Activated CD8-positive, alpha-beta memory T cell treated with anti-CD3 and anti-CD28 coated beads, Interleukin-2, amount 50 U/mL, for 1 hour (primary cell): Measurements from ENCODE around the gene TENT4B.
"Not testable (repeated sequence)": the region's sequence is repeated elsewhere in the genome, so short reads cannot be mapped to it uniquely, and the experiment has no call there.

Experiments used
- DNase-seq: peaks from one replicate; pipeline ENCODE4 v3.0.0-alpha.2; 2020; ENCODE audit errors: extremely low read depth

Gene TENT4B

DNA sequence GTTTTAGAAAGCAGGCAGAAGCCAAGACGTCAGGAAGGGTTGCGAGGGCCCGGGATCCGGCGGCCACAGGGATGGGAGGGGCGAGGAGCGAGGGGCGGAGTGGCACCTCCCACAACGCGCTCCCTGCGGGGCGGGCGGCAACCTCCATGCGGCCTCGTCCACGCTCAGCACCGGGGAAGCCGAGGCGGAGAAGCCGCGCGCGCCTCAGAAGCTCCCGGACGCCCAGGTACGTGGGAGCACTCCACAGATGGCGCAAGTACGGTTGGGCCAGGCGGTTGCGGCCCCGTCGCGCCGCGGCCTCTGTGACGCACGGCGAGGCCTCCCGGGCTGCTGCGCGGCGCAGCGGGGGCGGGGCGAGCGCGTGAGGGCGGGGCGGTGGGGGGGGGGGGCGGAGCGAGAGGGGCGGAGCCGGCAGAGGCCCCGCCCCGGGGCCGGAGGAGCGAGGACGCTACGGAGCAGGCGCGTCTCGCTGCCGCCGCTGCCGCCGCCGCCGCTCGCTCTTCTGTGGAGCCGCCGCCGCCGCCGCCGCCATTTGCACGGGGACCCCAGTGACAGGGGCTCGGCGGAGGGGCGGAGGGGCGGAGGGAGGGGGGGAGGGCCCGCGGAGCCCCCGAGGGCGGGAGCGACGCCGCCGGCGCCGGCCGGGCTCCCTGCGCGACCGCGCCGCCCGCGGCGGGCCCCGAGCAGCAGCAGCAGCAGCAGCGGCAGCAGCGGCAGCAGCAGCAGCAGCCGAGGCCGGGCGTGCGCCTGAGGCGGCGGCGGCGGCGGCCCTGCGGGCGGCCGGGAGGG is at the start of gene TENT4B:
TSS of gene TENT4B (plus strand) at position 500 of the 789 bp plus-strand sequence. CDS start 316 bp downstream, outside the sequence.
- DNase-seq: peak; percentile 71

DNA sequence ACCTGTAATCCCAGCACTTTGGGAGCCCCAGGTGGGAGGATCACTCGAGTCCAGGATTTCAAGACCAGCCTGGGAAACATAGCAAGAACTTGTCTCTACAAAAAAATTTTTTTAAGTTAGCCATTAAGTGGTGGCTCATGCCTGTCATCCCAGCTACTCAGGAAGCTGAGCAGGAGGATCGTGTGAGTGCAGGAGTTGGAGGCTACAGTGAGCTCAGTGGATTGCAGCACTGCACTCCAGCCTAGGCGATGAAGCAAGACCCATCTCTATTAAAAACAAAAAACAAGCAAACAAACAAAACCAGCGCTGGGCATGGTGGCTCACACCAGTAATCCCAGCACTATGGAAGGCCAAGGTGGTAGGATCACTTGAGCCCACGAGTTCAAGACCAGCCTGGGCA is 49.3 kb upstream of the TENT4B start:
- no peak for DNase-seq

DNA sequence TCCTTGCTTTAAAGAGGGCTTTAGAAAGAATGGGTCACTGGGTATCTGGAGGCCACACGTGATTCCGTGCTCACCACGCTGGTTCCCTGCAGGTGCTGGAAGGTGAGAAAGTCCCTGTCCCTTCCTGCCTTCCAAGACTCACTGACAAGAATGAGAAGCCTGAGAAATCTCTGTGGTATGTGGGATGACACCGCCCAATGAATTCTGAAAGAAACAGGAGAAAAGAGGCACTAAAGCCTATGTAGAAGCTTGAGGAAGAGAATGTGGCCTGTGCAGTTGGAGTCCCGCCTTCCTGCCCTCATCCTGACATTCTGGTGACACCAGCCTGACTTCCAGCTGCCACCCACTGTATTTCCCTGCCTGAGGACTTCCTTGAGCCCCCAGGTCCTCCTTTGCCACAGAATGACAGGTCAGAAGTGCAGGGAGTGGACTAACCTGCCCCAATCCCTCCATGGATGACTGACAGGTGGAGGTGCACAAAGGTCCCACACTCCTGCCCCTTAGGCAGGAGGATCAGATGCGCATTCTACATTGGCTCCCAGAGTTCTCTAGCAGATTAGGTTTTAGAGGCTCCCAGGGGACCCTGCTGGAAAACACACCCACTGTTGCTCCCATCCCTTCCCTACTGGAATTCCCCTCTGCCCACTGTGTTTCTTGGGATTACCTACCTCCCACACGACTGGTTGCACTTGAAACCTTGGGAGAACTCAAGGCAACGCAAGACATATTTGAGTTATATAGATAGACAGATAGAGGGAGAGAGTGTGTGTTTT is 38.6 kb upstream of the TENT4B start:
- no peak for DNase-seq

DNA sequence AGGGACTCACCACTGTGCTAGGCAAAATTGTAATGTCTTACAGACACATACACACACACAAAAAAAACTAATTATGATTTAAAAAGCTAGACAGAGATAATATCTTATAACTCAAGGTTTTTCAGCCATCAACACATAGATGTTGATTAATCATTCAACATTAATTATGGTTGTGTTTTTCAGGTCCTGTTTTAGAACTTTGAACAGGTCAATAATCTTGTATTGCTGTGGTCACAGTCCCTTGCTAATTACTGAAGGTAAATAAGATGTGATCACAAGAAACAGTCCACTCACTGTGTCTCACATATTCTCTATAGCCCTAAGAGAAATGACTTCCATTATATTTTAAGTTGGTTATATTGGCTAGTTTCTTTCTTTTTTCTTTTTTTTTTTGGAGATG is 32.4 kb upstream of the TENT4B start:
- no peak for DNase-seq

DNA sequence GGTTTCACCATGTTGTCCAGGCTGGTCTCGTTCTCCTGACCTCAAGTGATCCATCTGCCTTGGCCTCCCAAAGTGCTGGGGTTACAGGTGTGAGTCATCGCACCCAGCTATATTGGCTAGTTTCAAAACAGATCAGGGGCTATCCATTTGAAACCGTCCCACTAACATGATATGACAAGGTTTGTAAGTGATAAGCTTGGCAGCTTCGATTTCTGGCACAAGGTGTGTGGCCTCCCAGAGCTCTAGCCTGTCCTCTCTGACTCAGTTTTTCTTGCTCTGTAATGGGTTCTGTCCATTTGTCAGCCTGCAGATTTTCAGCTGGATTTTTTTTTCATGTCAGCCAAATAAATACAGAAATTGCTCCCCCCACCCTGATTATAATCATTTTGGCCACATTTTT is 31.8 kb upstream of the TENT4B start:
- no peak for DNase-seq

DNA sequence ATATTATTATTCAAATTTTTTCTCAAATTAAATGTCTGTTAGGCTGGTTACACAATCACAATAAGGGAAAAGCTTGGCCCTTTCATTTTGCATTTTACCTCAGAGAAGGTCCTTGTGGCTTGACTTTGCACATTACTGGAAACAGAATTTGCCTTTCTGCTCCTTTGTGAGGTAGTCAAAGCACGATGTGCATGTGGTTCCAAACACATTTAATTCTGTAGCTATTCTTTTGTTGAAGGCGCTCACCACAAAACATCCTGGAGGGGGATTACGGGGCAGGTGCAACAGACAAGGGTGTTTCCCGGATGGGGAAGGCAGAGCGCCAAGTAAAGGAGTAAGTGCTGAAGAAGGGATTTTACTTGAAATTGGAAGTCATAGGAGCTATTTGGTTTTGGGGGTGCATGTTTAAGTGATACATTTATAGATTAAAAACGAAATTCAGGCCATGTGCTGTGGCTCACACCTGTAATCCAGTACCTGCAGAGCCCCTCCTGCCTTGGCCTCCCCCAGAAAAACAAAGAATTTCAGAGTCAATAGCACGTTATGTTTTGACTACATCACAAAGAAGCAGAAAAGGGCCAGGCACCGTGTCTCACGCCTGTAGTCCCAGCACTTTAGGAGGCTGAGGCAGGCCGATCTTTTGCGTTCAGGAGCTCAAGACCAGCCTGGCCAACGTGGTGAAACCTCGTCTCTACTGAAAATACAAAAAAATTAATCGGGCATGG is 31.2 kb upstream of the TENT4B start:
- no peak for DNase-seq

DNA sequence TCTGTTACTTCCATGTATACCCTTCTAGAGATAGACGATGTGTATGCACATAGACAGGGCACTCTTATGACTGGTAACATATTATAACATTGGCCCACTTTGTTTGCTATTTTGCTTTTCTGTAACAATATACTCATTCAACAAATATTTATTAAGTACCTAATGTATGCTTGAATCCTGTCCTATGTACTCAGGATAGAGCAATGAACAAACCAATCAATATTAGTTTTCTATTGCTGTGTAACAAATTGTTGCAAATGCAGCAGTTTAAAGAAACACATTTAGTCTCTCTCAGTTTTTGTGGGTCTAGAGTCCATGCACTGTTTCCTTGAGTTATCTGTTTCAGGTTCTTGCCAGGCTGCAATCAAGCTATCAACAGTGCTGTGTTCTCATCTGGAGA is 29.7 kb upstream of the TENT4B start:
- no peak for DNase-seq

DNA sequence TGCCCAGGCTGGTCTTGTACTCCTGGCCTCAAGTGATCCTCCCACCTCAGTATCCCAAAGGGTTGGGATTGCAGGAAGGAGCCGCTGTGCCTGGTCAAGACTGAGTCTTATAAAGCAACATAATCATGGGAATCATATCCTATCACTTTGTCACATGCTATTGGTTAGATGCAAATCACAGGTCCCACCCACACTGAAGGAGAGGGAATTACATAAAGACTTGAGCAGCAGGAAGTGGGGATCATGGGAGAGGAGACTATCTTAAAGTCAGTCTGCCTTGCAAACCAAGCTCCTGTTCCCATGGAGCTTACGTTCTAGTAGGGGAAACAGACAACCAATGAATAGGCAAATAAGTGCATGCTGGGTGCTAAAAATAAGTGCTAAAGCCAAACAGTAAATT is 28.3 kb upstream of the TENT4B start:
- no peak for DNase-seq

DNA sequence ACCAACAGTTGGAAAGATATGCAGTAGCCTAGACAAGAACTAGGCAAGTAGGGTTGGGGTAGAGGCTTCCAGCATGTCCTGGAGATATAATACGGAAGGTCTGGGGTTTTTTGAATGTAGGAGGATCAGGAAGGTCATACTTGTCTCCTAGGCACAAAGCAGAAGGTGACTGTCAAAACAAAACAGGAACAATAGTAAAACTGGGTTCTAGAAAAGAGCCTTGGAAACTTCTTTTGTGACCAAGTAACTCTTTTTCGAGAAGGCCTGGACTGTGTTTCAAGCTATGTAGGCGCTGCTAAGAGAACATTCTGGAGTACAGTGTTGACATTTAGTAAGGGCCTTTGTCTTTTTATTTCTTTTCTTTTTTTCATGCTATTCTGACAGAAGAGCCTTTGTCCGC is 26.9 kb upstream of the TENT4B start:
- DNase-seq: no peak

DNA sequence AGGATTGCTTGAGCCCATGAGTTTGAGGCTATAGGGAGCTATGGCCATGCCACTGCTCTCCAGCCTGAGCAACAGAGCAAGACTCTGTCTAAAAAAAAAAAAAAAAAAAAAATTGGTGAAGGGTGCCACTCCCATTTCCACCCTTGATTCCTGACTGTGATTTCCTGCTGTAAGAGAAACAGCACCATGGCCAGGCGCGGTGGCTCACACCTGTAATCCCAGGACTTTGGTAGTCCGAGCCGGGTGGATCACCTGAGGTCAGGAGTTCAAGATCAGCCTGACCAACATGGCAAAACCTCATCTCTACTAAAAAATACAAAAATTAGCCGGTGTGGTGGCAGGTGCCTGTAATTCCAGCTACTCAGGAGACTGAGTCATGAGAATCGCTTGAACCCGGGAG is 20.5 kb upstream of the TENT4B start:
- DNase-seq: not testable (repeated sequence)

DNA sequence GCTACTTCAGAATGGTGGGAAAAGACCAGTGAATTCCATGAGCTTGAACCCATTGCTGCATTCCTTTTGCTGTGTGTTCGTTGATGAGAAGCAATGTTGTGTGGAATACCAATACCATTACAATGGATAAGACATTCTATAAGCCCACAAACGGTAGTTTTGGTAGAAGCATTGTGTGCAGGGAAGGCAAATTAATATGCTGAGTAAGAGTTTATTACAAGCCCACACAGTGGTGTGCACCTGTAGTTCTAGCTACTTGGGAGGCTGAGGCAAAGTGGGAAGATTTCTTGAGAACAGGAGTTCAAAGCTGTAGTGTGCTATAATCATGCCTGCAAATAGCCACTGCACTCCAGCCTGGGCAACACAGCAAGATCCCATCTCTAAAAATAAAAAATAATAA is 19.9 kb upstream of the TENT4B start:
- DNase-seq: no peak

DNA sequence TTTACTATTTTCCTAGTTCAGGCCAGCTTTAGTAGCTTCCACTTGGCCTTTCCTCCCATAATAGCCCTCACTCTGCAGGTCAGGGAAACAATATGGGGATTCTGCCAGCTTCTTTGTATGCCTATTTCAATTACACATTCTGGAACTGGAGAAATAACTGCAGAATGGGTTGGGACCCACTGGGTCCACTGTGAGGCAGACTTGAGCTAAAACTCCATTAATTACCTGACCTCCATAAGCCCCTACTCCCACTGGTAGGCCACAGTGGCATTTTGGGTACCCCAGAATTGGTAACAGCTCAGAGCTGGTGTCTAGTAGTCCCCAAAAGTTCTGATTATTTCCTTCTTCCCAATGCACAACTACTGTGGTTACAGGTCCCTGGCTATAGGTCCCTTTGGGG is 16.7 kb upstream of the TENT4B start:
- no peak for DNase-seq

DNA sequence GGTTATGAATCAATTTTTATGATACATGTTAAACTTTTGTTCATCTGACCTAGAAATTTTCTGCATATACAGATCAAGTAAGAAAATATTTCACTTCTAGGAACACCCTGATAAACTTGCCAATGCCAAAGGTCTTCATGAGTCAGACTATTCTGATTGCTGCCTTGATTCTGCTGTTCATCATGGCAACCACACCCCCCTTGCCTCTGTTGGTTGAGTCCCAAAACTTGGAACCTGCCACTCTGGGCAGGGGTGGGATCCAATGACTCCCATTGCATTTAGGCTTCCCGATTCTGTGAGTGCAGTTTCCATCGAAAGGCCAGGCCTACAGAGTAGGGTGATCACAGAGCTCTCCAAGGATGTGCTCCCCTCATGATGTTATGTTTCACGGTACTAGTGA is 15.8 kb upstream of the TENT4B start:
- DNase-seq: no peak

DNA sequence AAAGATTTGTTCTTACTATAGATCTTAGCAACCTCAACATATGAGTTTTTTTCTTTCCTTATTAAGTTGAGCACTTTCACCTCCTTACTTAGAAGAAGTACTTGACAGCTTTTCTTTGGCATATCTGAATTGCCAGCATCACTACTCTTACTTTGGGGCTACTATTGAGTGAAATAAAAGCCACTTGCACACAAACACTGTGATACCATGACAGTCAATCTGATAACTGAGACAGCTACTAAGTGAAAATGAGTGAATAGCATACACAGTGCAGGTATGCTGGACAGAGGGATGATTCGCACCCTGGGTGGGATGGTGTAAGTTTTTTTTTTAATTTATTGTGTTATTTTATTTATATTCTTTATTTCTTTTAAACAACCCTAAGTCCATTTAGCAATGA is 13.5 kb upstream of the TENT4B start:
- DNase-seq: no peak

DNA sequence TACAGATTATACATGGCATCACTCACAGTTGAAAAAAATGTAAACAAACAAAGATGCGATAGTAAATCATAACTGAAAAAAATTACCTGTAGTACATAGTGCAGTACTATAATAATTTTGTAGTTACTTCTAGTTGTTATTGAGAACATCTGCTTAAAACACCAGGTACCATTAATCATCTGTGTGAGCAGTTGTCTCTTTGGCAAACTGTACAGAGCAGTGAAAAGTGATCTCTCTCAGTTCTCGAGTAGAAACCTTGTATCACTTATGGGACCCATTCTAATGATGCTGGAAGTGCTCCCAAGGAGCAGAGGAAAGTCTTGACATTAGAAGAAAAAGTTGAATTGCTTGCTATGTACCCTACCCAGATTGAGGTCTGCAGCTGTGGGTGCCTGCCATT is 8.9 kb upstream of the TENT4B start:
- no peak for DNase-seq

DNA sequence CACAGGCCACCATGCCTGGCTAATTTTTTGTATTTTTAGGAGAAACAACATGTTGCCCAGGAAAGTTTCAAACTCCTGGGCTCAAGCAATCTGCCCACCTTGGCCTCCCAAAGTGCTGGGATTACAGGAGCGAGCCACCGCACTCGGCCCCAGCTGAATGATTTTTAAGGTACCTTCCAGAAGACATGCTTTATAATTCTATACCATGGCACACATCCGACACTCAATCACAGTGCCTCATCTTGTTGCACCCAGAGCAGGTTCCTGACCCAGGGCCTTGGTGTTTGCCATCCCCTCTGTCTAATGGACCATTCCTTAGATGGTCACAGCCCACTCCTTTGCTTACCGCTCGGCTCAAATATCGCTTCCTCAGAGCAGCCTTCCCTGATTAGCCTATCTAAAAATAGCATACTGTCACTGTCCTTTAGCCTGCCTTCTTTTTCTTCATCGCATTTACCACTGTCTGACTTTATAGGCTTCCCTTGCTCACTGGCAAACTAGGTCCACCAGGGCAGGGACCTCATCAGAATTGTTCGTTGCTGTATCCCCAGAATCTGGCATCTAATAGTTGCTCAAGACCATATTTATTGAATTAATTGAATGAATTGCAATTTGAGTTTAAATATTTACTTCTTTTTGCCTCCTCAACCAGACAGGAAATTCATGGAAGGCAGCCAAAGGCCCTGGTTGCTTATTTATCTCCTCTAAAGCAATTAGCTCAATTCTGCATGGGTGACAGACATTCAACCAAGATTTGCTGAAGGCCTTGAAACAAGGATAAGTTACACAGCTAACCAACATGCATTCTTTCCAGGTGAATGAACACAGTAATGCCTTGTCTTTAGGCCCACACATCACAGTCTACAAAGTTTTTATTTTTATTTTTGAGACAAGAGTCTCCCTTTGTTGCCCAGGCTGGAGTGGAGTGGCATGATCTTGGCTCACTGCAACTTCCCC is 6.3 kb upstream of the TENT4B start:
- no peak for DNase-seq

DNA sequence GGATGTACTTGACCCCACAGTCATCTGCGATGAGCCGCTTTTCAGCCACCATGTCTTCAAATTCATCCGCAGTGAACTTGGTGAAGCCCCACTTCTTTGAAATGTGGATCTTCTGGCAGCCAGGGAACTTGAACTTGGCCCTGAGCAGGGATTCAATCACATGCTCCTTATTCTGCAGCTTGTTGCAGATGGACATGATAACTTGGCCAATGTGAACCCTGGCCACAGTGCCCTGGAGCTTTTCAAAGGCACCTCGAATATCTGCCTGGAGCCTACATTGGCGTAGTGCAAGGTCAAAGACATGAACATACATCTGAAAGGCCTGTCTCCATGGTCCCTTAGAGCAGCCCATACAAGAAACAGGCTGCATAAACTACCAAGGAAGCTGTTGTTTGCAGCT is 1.8 kb upstream of the TENT4B start:
- DNase-seq: no peak

DNA sequence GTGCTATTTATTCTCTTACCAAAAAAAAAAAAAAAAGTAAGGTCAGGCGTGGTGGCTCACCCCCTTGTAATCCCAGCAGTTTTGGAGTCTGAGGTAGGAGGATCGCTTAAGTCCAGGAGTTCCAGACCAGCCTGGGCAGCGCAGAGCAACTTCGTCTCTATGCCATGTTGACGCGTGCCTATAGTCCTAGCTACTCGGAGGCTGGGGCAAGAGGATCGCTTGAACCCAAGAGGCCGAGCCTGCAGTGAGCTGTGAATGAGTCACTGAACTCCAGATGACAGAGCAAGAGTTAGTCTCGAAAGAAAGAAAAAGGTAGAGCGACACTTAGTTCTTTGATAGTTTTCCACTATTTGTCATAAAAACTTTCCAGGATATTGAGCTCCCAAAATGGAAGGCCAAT is 1.4 kb upstream of the TENT4B start:
- DNase-seq: no peak

DNA sequence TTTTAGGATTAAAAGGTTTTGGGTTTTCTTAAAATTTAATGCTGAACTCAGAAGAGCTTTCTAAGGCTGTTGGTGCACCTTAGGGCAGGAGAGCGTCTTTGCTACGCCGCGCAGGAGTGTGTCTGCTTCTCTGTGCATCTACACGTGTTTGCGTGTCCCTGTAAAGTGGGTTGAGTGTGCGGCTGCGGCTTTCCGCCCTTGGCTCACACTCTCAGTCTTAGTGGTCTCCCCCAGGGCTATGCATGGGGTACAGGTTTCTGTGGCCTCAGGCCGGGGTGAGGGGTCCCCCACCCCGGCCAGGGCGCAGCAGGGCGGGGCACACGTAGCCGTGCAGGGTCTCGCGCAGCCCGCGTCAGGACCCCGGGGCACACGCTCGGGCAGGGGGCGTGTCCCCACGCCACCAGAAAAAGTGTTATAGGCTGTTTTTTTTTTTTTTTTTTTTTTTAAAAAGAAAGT is 727 bp upstream of the TENT4B start:
- DNase-seq: peak; percentile 31

DNA sequence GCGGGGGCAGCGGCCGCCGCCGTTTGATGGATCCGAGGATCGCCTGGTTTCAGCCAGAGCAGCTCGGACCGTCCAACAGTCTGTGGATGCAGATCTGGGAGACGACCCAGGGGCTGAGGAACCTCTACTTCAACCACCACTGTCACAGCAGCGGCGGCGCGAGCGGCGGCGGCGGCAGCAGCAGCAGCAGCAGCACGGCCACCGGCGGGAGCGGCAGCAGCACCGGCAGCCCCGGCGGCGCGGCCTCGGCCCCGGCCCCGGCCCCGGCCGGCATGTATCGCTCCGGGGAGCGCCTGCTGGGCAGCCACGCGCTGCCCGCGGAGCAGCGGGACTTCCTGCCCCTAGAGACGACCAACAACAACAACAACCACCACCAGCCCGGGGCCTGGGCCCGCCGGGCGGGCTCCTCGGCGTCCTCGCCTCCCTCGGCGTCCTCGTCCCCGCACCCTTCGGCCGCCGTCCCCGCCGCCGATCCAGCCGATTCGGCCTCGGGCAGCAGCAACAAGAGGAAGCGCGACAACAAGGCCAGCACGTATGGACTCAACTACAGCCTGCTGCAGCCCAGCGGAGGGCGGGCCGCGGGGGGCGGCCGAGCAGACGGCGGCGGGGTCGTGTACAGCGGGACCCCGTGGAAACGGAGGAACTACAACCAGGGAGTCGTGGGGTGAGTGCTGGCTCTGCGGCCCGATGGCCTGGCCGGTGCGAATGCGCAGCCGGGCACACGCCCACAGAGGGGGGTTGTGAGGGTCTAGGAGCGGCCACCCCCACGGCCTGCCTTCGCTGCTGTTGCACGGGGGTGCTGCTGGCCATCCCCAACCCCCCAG is 702 bp downstream of the TENT4B start:
- no peak for DNase-seq
